ENCODE measurements around the gene PQBP1. TPM values are rescaled to one million over a fixed set of nuclear protein-coding genes. Genes with fewer than 3 reads are reported as not detected.

PQBP1 gene
- total and polyA plus RNA-seq, 4 donors: 22.0 to 44.3 (median 37.3) TPM

DNA sequence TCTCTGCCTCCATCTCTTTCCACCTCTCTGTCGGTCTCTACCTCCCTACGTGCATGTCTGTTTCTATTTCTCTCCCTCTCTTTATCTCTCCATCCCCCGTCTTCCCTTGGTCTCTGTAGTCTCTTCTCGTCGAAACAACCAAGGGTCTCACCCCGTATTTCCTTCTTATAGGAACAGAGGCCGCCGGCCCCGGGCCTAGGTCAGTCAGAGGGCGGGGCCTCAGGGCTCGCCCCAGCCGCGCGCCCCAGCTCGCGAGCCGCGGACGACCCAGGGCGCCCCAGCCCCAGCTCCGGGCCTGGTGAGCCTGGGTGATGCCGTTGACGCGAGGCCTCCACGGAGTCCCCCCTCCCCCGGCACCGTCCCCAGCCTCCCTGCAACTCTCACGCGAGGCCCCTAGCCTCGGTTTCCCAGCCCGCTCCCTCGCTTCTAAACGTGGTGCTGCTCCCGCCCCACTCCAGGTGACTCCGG, 6.8 kb upstream of the PQBP1 start:
- peaks cover 0 to 9% (median 6%) of the 10 kb centered on the region in 4 donors for H3K4me1 ChIP-seq (ENCODE audit: control insufficient read depth in 4 of 4, insufficient read depth in 4 of 4, low read length in 3 of 4)
- peak overlapping the region in 2 of 3 donors; percentile 53 to 71 for H3K4me3 ChIP-seq (ENCODE audit: low read depth in 1 of 3, low read length in 3 of 3)
- WGBS: 1% methylated on average over 35 of the region's 35 CpGs
- no peaks in the 10 kb centered on the region for H3K27me3 ChIP-seq (ENCODE audit: control insufficient read depth in 4 of 4, insufficient read depth in 4 of 4, low read length in 3 of 4)
- no peak for TF ChIP-seq SP1 (IDR thresholded peaks at IDR 0.05)
- no peak for TF ChIP-seq JUND (IDR thresholded peaks at IDR 0.05)
- H3K9me3 ChIP-seq (ENCODE audit: control insufficient read depth in 4 of 4, low read length in 3 of 4): no peaks in the 10 kb centered on the region
- H3K9ac ChIP-seq (ENCODE audit: low read depth in 1 of 2, low read length in 2 of 2): no peak overlapping the region
- peaks cover 0 to 3% (median 0%) of the 10 kb centered on the region in 4 donors for H3K36me3 ChIP-seq (ENCODE audit: control insufficient read depth in 4 of 4, insufficient read depth in 3 of 4, low read depth in 1 of 4, low read length in 3 of 4)
- no peak for DNase-seq (ENCODE audit: low spot score)
- peak overlapping the region in 1 of 2 donors; percentile 54 for H3K27ac ChIP-seq (ENCODE audit: low read depth in 1 of 2, low read length in 2 of 2)

DNA sequence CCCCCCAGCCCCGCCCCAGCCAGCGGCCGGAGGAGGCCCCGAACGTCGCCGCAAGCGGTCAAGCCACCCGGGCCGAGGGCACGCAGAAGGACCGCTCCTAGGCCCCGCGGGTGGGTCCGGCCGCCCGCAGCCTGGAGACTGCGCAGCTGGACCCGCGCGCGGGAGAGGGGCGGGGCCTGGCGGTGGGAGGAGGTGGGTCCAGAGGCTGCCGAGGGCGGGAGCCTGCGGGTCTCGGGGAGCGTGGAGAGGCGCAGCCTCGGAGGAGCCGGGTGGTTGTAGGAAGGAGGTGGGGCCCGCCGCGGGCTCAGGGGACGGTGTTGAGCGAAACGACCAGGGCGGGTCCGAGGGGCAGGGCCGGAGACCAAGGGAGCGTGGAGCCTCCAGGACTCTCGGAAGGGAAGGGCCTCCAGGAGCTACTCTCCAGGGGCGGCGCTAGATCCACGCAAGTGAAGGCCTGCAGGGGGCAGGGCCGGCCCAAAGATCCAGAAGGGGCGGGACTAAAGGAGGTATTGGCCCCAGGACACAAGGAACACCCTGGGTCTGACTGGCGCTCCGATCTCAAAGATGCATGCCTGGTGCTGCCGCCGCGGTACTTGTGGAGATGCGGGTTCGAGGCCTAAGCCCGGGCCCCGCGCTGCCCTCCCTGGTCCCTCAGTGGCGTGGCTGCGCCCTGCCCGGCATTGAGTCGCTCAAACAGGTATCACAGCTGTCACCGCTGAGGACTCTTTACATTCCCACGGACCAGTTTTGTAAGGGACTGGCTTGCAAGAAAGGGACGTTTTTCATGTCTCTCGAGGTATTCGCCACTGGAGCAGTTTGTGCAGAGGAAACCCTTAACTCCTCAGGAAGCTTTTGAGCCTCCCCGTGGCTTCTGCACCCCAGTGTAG, 6.1 kb upstream of the PQBP1 start:
- Histone ChIP-seq H3K36me3 (ENCODE audit: control insufficient read depth in 4 of 4, insufficient read depth in 3 of 4, low read depth in 1 of 4, low read length in 3 of 4) (peaks cover 0 to 3% (median 0%) of the 10 kb centered on the region in 4 donors), H3K9me3 (ENCODE audit: control insufficient read depth in 4 of 4, low read length in 3 of 4) (no peaks in the 10 kb centered on the region), H3K4me3 (ENCODE audit: low read depth in 1 of 3, low read length in 3 of 3) (peak overlapping the region in 2 of 3 donors; percentile 53 to 71), H3K27ac (ENCODE audit: low read depth in 1 of 2, low read length in 2 of 2) (peak overlapping the region in 1 of 2 donors; percentile 54), H3K9ac (ENCODE audit: low read depth in 1 of 2, low read length in 2 of 2) (no peak overlapping the region), H3K4me1 (ENCODE audit: control insufficient read depth in 4 of 4, insufficient read depth in 4 of 4, low read length in 3 of 4) (peaks cover 5 to 13% (median 9%) of the 10 kb centered on the region in 4 donors), H3K27me3 (ENCODE audit: control insufficient read depth in 4 of 4, insufficient read depth in 4 of 4, low read length in 3 of 4) (no peaks in the 10 kb centered on the region)
- no peak for TF ChIP-seq NR2F2 (IDR thresholded peaks at IDR 0.05)
- peak in 1 of 2 donors; percentile 5 for TF ChIP-seq HNF4A (conservative IDR thresholded peaks at IDR 0.05)
- TF ChIP-seq SP1 (IDR thresholded peaks at IDR 0.05): peak; percentile 16
- TF ChIP-seq, protein P1, sequence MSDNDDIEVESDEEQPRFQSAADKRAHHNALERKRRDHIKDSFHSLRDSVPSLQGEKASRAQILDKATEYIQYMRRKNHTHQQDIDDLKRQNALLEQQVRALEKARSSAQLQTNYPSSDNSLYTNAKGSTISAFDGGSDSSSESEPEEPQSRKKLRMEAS (IDR thresholded peaks at IDR 0.05): peak; percentile 9
- peak; percentile 63 to 65 for TF ChIP-seq RAD21 (IDR thresholded peaks at IDR 0.05)
- TF ChIP-seq, protein P2, sequence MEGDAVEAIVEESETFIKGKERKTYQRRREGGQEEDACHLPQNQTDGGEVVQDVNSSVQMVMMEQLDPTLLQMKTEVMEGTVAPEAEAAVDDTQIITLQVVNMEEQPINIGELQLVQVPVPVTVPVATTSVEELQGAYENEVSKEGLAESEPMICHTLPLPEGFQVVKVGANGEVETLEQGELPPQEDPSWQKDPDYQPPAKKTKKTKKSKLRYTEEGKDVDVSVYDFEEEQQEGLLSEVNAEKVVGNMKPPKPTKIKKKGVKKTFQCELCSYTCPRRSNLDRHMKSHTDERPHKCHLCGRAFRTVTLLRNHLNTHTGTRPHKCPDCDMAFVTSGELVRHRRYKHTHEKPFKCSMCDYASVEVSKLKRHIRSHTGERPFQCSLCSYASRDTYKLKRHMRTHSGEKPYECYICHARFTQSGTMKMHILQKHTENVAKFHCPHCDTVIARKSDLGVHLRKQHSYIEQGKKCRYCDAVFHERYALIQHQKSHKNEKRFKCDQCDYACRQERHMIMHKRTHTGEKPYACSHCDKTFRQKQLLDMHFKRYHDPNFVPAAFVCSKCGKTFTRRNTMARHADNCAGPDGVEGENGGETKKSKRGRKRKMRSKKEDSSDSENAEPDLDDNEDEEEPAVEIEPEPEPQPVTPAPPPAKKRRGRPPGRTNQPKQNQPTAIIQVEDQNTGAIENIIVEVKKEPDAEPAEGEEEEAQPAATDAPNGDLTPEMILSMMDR (IDR thresholded peaks at IDR 0.05; ENCODE audit: low read depth, low read length, missing input control): peak; percentile 40
- TF ChIP-seq YY1 (IDR thresholded peaks at IDR 0.05): no peak
- TF ChIP-seq FOXA2 (IDR thresholded peaks at IDR 0.05): no peak
- 3% methylated on average over 68 of the region's 68 CpGs for WGBS
- peak; percentile 78 for DNase-seq (ENCODE audit: low spot score)

DNA sequence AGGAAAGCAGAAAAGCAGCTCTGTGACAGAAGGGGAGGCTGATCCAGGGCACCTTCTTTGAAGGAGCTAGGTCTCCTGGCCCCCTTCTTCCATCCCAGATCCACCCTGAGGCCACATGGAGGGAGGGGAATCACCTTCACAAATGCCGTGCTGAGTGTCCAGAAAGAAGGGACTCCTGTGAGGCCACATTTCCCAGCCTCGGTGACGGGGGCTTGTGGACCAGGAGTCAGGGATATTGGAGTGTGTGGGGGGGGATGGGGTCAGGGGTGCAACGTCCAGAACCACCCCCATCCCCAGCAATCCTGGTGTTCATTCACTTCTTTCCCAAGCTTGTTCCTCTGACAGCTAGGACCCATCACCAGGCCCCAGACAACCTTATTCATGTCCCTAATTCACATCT, 4.8 kb upstream of the PQBP1 start:
- Histone ChIP-seq H3K27ac (ENCODE audit: low read depth in 1 of 2, low read length in 2 of 2) (no peak overlapping the region), H3K9me3 (ENCODE audit: control insufficient read depth in 4 of 4, low read length in 3 of 4) (no peaks in the 10 kb centered on the region), H3K36me3 (ENCODE audit: control insufficient read depth in 4 of 4, insufficient read depth in 3 of 4, low read depth in 1 of 4, low read length in 3 of 4) (peaks cover 0 to 3% (median 0%) of the 10 kb centered on the region in 4 donors), H3K9ac (ENCODE audit: low read depth in 1 of 2, low read length in 2 of 2) (no peak overlapping the region), H3K4me3 (ENCODE audit: low read depth in 1 of 3, low read length in 3 of 3) (no peak overlapping the region), H3K4me1 (ENCODE audit: control insufficient read depth in 4 of 4, insufficient read depth in 4 of 4, low read length in 3 of 4) (peaks cover 8 to 16% (median 11%) of the 10 kb centered on the region in 4 donors), H3K27me3 (ENCODE audit: control insufficient read depth in 4 of 4, insufficient read depth in 4 of 4, low read length in 3 of 4) (no peaks in the 10 kb centered on the region)
- no peak for DNase-seq (ENCODE audit: low spot score)
- WGBS: 84% methylated on average over 4 of the region's 4 CpGs
- TF ChIP-seq, protein P2 (IDR thresholded peaks at IDR 0.05; ENCODE audit: low read depth, low read length, missing input control): no peak
- TF ChIP-seq RXRA (IDR thresholded peaks at IDR 0.05): no peak
- TF ChIP-seq, protein P3, sequence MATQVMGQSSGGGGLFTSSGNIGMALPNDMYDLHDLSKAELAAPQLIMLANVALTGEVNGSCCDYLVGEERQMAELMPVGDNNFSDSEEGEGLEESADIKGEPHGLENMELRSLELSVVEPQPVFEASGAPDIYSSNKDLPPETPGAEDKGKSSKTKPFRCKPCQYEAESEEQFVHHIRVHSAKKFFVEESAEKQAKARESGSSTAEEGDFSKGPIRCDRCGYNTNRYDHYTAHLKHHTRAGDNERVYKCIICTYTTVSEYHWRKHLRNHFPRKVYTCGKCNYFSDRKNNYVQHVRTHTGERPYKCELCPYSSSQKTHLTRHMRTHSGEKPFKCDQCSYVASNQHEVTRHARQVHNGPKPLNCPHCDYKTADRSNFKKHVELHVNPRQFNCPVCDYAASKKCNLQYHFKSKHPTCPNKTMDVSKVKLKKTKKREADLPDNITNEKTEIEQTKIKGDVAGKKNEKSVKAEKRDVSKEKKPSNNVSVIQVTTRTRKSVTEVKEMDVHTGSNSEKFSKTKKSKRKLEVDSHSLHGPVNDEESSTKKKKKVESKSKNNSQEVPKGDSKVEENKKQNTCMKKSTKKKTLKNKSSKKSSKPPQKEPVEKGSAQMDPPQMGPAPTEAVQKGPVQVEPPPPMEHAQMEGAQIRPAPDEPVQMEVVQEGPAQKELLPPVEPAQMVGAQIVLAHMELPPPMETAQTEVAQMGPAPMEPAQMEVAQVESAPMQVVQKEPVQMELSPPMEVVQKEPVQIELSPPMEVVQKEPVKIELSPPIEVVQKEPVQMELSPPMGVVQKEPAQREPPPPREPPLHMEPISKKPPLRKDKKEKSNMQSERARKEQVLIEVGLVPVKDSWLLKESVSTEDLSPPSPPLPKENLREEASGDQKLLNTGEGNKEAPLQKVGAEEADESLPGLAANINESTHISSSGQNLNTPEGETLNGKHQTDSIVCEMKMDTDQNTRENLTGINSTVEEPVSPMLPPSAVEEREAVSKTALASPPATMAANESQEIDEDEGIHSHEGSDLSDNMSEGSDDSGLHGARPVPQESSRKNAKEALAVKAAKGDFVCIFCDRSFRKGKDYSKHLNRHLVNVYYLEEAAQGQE (IDR thresholded peaks at IDR 0.05): no peak

Data from liver (tissue), 9 donors.